GM19035 (cell line): ENCODE measurements around the gene PPP1R26.
"Not testable (repeated sequence)": the region's sequence is repeated elsewhere in the genome, so short reads cannot be mapped to it uniquely, and the experiment has no call there.

Source experiments
- ATAC-seq: cut with Tn5 transposase; IDR thresholded peaks from one replicate; pipeline ENCODE4 v1.9.1; 2021; ENCODE audit not compliant: unreplicated experiment

The PPP1R26 gene

DNA sequence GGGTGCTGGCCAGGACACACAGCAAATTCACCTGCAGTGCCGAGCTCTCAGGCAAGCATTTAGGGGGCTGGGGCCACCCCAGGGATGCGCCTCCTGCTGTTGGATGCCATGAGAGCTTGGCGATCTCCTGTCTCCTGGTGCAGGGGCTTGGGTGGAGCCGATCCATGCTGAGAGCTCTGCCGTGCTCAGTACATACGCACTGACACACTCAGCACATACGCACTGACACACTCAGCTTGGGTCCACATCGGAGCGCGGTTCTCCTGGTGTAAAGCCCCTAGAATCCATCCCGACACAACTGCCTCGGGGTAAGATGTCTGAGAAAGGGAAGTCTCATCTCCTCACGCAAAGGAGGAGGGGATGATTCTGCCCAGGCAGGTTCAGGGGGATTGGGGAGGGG lies 56.0 kb downstream of the PPP1R26 start:
- ATAC-seq, result not testable (repeated sequence)

DNA sequence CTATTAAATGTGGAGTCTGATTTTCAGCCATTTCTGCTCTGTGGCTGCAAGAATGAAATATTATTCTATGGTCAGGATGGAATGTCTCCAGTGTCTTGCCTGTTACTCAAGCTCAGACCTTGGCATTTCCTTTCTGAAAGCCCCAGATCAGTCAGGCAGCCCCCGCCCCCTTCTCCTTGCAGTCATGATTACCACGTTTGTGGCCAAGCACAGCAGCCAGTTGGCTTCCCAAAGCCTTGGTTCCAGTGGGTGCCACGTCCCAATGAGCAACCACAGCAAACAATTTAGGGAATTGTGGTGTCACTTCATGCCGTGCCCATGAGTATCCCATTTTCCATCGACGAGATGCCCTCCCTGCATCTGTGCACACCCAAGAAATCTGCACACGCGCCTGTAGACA lies 56.6 kb downstream of the PPP1R26 start:
- ATAC-seq, result no peak
